Upper lobe of right lung (tissue), 1 donor: ENCODE results near the gene ARID1B. TPM values are rescaled to one million over a fixed set of nuclear protein-coding genes. Genes with fewer than 3 reads are reported as not detected.

Source experiments
- ATAC-seq: fragments of 200-7000 bp; cut with Tn5 transposase; one replicate; pipeline ENCODE4 v1.9.1; 2020; ENCODE audit warnings: mild to moderate bottlenecking, moderate library complexity
- DNase-seq: peaks from one replicate; pipeline ENCODE4 v3.0.0-alpha.2; 2020
- H3K27ac ChIP-seq: fragments of 200-600 bp; one replicate; pipeline ENCODE4 v1.8.0; 2022
- H3K27me3 ChIP-seq: fragments of 200-600 bp; one replicate; pipeline ENCODE4 v1.8.0; 2022; ENCODE audit warnings: mild to moderate bottlenecking
- H3K36me3 ChIP-seq: fragments of 200-600 bp; one replicate; pipeline ENCODE4 v1.8.0; 2022
- H3K4me1 ChIP-seq: fragments of 200-600 bp; one replicate; pipeline ENCODE4 v1.8.0; 2022
- H3K4me3 ChIP-seq: fragments of 200-600 bp; one replicate; pipeline ENCODE4 v1.8.0; 2022; ENCODE audit warnings: mild to moderate bottlenecking
- H3K9me3 ChIP-seq: fragments of 200-600 bp; one replicate; pipeline ENCODE4 v1.8.0; 2022
- intact Hi-C: fragments of 100-400 bp; cut with DNase I; formaldehyde crosslinking; loops from one replicate; pipeline ENCODE4 v1.11.0; 2022
- total RNA-seq: library from RNA; stranded (reverse); fragmentation: NEBNext Ultra II Directional; extraction: Animal tissue kit (Norgen Biotek cat#: 25700); gene quantifications from one replicate; pipeline ENCODE4 v1.2.1, GENCODE V29; 2021
- TF ChIP-seq, protein P1 (sequence below): fragments of 200-600 bp; IDR thresholded peaks from one replicate; pipeline ENCODE4 v1.8.0; 2022; ENCODE audit warnings: antibody characterized with exemption
- donor health status: DM: no; HTN: yes; CAD: no; lungs with severe emphysema.

Gene ARID1B
- total RNA-seq, 1 donor from 2014 or later: 80.4 TPM

DNA sequence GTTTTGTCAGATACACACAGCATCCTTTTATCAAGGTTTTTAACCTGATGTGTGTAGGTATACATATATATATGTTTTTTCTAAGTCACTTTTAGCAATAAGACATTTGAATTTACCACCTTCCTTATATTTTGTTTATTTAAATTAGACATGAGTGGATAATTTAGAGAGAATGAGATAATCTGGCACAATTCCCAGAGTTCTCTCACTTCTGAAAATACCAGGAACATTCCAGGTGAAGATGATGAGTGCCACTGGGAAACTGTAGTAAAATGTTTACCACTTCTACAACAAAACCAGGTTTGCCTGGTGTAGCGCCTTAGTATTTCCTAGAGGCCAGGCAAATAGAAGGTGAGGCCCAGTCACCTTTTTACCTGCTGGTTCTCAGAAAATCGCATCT lies 356.7 kb downstream of the ARID1B start:
- no peak for DNase-seq
- ATAC-seq: no peak
- Histone ChIP-seq H3K4me3 (no peak overlapping the region), H3K27me3 (no peaks in the 10 kb centered on the region), H3K27ac (no peak overlapping the region), H3K36me3 (peaks cover 30% of the 10 kb centered on the region), H3K4me1 (peaks cover 13% of the 10 kb centered on the region), H3K9me3 (no peaks in the 10 kb centered on the region)
- TF ChIP-seq, protein P1, sequence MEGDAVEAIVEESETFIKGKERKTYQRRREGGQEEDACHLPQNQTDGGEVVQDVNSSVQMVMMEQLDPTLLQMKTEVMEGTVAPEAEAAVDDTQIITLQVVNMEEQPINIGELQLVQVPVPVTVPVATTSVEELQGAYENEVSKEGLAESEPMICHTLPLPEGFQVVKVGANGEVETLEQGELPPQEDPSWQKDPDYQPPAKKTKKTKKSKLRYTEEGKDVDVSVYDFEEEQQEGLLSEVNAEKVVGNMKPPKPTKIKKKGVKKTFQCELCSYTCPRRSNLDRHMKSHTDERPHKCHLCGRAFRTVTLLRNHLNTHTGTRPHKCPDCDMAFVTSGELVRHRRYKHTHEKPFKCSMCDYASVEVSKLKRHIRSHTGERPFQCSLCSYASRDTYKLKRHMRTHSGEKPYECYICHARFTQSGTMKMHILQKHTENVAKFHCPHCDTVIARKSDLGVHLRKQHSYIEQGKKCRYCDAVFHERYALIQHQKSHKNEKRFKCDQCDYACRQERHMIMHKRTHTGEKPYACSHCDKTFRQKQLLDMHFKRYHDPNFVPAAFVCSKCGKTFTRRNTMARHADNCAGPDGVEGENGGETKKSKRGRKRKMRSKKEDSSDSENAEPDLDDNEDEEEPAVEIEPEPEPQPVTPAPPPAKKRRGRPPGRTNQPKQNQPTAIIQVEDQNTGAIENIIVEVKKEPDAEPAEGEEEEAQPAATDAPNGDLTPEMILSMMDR: no peak
- intact Hi-C loops: no loop called here

DNA sequence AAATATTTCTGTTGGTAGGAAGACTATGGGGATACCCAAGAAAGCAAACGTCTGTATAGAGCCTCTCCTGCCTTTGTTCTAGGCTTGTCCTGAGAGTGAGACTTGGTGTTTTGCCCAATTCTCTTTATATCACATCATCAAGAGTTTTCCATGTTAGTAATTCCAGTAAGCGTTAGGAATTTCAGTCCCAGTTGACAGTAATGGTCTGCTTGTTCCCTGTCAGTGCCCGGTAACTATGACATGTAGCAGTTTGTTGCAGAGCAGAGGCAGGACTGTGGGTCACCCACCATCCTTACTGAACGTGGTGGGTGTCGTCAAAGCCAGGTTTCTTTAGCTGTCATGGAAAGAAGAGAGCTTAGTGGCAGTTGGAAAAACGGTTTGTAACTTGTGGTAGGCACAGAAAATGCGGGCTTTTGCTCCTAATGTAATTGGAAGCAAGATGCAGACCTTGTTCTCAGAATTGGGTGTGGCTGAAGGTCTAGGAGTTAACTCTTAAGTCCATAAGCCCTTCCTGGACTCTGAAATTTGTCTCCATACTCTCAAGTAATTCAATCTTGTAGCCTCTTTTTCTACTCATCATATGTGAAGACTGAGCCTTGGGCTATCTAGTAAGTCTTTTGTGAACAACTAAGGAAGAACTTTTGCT lies 357.3 kb downstream of the ARID1B start:
- Histone ChIP-seq H3K4me3 (no peak overlapping the region), H3K36me3 (peaks cover 30% of the 10 kb centered on the region), H3K9me3 (no peaks in the 10 kb centered on the region), H3K27me3 (no peaks in the 10 kb centered on the region), H3K4me1 (peaks cover 11% of the 10 kb centered on the region), H3K27ac (no peak overlapping the region)
- intact Hi-C loops: no loop called here
- TF ChIP-seq, protein P1: no peak
- no peak for DNase-seq
- peak; percentile 39 for ATAC-seq

DNA sequence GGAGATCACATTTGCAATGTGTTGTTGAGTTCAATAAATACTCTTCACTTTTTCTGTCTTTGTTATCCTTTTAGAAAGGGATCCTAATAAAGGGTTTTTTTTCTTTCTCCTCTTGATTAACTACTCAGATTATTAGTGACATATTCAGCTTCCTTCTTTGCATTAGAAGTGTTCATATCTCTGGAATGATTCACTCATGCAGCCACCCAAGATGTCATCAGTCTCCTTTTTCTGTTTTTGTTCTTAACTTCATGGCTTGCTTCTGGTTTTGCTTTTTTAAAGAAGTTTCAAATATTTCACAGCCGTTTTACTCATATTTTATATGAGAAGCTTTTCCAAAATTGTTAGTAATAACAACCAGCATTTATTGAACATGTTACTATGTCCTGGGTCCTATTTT lies 358.5 kb downstream of the ARID1B start:
- Histone ChIP-seq H3K36me3 (peaks cover 36% of the 10 kb centered on the region), H3K27me3 (no peaks in the 10 kb centered on the region), H3K9me3 (no peaks in the 10 kb centered on the region), H3K27ac (no peak overlapping the region), H3K4me3 (no peak overlapping the region), H3K4me1 (peaks cover 7% of the 10 kb centered on the region)
- DNase-seq (no peak), ATAC-seq (no peak)
- intact Hi-C loops: no loop called here
- TF ChIP-seq, protein P1: no peak

DNA sequence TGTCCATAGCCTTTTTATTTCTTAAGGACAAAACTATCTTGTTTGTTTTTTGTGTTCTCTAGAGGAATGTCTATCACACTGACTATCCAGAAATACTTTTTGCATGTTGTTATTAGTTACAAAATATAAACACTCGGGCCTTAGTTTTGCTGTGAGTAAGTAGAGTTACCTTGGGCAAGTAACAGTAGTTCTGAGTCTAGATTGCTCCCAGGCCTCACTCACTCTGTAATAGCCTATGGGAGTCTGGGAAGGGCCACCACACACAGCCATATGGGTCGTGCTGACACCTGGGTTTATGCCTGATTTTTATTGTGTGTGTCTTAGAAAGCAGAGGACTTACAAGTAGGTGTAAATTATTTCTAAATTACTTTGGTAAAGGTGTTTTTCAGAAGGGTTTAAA lies 360.3 kb downstream of the ARID1B start:
- H3K36me3 ChIP-seq: peaks cover 47% of the 10 kb centered on the region
- ATAC-seq (no peak), DNase-seq (no peak)
- TF ChIP-seq, protein P1: no peak
- intact Hi-C loops: no loop called here
- H3K9me3 ChIP-seq: no peaks in the 10 kb centered on the region
- peaks cover 7% of the 10 kb centered on the region for H3K4me1 ChIP-seq
- no peak overlapping the region for H3K4me3 ChIP-seq
- H3K27ac ChIP-seq: no peak overlapping the region
- no peaks in the 10 kb centered on the region for H3K27me3 ChIP-seq

DNA sequence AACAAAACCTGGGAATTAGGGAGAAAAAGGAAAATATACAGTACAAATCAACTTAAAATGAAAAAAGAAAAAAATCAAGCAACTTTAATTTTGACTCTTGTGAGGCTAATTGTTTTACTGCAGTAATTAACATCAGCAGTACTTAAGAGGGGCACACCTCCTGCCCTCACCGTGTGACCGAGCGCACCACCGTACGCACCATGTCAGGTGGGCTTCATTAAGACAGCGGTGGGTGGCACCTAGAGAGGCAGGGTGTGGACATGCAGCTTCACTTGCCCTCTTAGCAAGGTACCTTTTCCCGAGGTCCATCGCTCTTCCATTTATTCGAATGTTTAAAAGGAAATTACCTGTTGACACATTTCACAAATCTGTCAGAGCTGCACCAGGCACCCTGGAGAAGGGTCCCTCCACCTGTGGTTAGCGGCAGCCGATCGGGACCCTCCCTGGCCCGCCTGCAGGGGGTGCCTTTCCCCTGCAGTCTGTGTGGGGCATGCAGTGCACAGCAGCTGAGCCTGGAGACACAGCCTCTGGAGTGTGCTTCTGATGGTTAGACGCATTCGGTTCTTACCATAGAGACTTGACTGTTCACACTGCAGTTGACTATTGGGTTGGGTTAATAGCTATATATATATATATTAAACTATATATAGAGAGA lies 362.0 kb downstream of the ARID1B start:
- H3K36me3 ChIP-seq: peaks cover 33% of the 10 kb centered on the region
- ATAC-seq: no peak

More for the DNA sequence above, 362.0 kb downstream of the ARID1B start:
- TF ChIP-seq, protein P1: peak; percentile 18
- Histone ChIP-seq H3K27ac (no peak overlapping the region), H3K27me3 (no peaks in the 10 kb centered on the region), H3K4me3 (no peak overlapping the region), H3K4me1 (peaks cover 18% of the 10 kb centered on the region), H3K9me3 (no peaks in the 10 kb centered on the region)
- no peak for DNase-seq
- intact Hi-C loops: no loop called here
